ENCODE measurements around the gene DAB2. TPM values are rescaled to one million over a fixed set of nuclear protein-coding genes. Genes with fewer than 3 reads are reported as not detected.

Gene DAB2
- total RNA-seq, 1 experiment from 2014 or later, result 14.1 TPM

DNA sequence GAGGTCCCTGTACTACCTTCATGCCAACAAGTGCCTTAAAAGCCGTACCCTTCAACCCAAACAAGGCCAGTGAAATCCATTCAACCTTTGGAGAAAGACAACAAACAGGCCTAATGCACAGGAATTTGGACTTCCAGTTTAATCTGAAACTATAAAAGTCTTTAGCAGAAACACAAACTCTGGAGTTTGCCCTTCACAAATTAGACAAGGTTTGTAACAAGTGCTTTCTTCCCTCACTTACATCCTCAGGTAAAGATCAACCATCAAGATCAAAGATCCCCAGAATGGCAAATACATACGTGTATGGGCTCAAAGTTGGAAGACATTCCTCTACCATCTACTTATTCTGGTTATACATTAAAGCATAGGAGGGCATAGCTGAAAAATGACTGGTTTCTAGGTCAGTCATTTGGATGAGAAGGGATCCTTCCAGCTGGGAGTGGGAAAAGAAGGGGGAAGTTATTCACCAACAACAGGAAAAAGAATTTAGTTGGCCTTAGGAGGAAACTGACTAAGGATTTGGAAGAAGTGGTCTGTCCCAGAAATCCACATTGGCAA, 2.0 kb downstream of the DAB2 start:
- no peaks in the 10 kb centered on the region for H3K9me2 ChIP-seq (replicated peaks; ENCODE audit: low read length)
- no peak overlapping the region for H2AFZ ChIP-seq (ENCODE audit: low read length)
- H3K36me3 ChIP-seq (ENCODE audit: low read depth, low read length), result no peaks in the 10 kb centered on the region
- intact Hi-C loops (cut with micrococcal nuclease), result loop anchor here (5.0 kb wide), 1 partner anchor 89 kb away; no protein-coding TSS in a partner anchor
- no peaks in the 10 kb centered on the region for H3K9me3 ChIP-seq (ENCODE audit: low read length)
- no peaks in the 10 kb centered on the region for H4K20me1 ChIP-seq (ENCODE audit: low read length)
- no peaks in the 10 kb centered on the region for H3K27me3 ChIP-seq (ENCODE audit: low read length)
- no peak overlapping the region for H3K9ac ChIP-seq (ENCODE audit: low read length)
- H3K4me1 ChIP-seq (ENCODE audit: insufficient read depth, low read length), result peaks cover 48% of the 10 kb centered on the region
- H3K27ac ChIP-seq (ENCODE audit: low read length), result peak overlapping the region; percentile 47
- ChIA-PET CTCF (no interaction called here), POLR2A (ENCODE audit: unreplicated experiment) (interaction anchor here (0.6 kb wide), 2 partner anchors 24 to 165 kb away, joined by 3 to 4 read pairs; no protein-coding TSS in a partner anchor)
- DNase-seq, result no peak
- H3K79me2 ChIP-seq (ENCODE audit: low read length), result peaks cover 67% of the 10 kb centered on the region
- BruUV-seq (replicated peaks), result no TSS peak
- no peak for ATAC-seq
- peak overlapping the region; percentile 87; the same call in 1 of the 2 replicates for H3K4me3 ChIP-seq (ENCODE audit: low read length)
- peaks cover 4% of the 10 kb centered on the region for H3F3A ChIP-seq (ENCODE audit: low read length, unreplicated experiment)
- H3K4me2 ChIP-seq (ENCODE audit: low read length), result peak overlapping the region; percentile 85
- TF ChIP-seq EZH2 (IDR thresholded peaks at IDR 0.05; ENCODE audit: low read length, unreplicated experiment) (no peak), EZH2phosphoT487 (IDR thresholded peaks at IDR 0.05; ENCODE audit: borderline replicate concordance, low read length) (no peak)

DNA sequence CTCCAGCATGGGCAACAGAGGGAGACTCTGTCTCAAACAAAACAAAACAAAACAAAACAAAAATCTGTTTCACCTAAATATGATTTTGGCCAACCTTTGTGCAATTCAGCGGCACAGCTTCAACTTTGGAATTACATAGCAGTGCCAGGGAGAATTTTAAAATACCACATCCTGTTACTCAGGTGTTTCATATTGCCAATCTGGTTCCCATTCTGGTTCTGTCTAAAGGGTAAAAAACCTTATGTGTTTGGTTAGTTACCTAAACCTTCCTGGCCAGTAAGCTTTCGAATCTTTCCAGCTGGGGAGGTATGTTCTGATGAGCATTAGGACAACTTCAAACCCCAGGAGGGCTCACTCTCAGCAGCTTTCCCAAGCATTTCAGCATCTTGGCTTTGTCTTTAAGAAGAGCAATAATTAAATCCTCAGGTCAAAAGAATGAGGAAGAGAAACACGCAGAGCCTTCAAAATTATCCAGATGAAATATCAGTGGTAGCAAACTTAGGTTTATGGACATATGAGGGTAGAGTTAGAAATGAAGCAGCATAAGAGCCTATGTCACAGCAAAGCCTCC, 2.7 kb downstream of the DAB2 start:
- no TSS peak for BruUV-seq (replicated peaks)
- no peaks in the 10 kb centered on the region for H3K27me3 ChIP-seq (ENCODE audit: low read length)
- peak overlapping the region; percentile 26; the same call in 1 of the 2 replicates for H3K4me3 ChIP-seq (ENCODE audit: low read length)
- intact Hi-C loops (cut with micrococcal nuclease), result loop anchor here (5.0 kb wide), 1 partner anchor 90 kb away; no protein-coding TSS in a partner anchor
- ChIA-PET POLR2A (ENCODE audit: unreplicated experiment) (interaction anchor here (0.6 kb wide), 1 partner anchor 166 kb away, joined by 4 read pairs; no protein-coding TSS in a partner anchor), CTCF (no interaction called here)
- no peaks in the 10 kb centered on the region for H3K9me2 ChIP-seq (replicated peaks; ENCODE audit: low read length)
- no peaks in the 10 kb centered on the region for H4K20me1 ChIP-seq (ENCODE audit: low read length)
- H3K9ac ChIP-seq (ENCODE audit: low read length), result no peak overlapping the region
- no peaks in the 10 kb centered on the region for H3K9me3 ChIP-seq (ENCODE audit: low read length)
- H3F3A ChIP-seq (ENCODE audit: low read length, unreplicated experiment), result peaks cover 4% of the 10 kb centered on the region
- H3K27ac ChIP-seq (ENCODE audit: low read length), result peak overlapping the region; percentile 47
- ATAC-seq, result peak; percentile 14
- peak; percentile 92 for DNase-seq
- H3K36me3 ChIP-seq (ENCODE audit: low read depth, low read length), result no peaks in the 10 kb centered on the region
- TF ChIP-seq, protein P1, sequence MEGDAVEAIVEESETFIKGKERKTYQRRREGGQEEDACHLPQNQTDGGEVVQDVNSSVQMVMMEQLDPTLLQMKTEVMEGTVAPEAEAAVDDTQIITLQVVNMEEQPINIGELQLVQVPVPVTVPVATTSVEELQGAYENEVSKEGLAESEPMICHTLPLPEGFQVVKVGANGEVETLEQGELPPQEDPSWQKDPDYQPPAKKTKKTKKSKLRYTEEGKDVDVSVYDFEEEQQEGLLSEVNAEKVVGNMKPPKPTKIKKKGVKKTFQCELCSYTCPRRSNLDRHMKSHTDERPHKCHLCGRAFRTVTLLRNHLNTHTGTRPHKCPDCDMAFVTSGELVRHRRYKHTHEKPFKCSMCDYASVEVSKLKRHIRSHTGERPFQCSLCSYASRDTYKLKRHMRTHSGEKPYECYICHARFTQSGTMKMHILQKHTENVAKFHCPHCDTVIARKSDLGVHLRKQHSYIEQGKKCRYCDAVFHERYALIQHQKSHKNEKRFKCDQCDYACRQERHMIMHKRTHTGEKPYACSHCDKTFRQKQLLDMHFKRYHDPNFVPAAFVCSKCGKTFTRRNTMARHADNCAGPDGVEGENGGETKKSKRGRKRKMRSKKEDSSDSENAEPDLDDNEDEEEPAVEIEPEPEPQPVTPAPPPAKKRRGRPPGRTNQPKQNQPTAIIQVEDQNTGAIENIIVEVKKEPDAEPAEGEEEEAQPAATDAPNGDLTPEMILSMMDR (conservative IDR thresholded peaks at IDR 0.05; ENCODE audit: low read depth, low read length), result no peak
- TF ChIP-seq EZH2phosphoT487 (IDR thresholded peaks at IDR 0.05; ENCODE audit: borderline replicate concordance, low read length) (no peak), EZH2 (IDR thresholded peaks at IDR 0.05; ENCODE audit: low read length, unreplicated experiment) (no peak)
- H3K4me2 ChIP-seq (ENCODE audit: low read length), result peak overlapping the region; percentile 85
- peaks cover 67% of the 10 kb centered on the region for H3K79me2 ChIP-seq (ENCODE audit: low read length)
- peaks cover 48% of the 10 kb centered on the region for H3K4me1 ChIP-seq (ENCODE audit: insufficient read depth, low read length)
- no peak overlapping the region for H2AFZ ChIP-seq (ENCODE audit: low read length)

DNA sequence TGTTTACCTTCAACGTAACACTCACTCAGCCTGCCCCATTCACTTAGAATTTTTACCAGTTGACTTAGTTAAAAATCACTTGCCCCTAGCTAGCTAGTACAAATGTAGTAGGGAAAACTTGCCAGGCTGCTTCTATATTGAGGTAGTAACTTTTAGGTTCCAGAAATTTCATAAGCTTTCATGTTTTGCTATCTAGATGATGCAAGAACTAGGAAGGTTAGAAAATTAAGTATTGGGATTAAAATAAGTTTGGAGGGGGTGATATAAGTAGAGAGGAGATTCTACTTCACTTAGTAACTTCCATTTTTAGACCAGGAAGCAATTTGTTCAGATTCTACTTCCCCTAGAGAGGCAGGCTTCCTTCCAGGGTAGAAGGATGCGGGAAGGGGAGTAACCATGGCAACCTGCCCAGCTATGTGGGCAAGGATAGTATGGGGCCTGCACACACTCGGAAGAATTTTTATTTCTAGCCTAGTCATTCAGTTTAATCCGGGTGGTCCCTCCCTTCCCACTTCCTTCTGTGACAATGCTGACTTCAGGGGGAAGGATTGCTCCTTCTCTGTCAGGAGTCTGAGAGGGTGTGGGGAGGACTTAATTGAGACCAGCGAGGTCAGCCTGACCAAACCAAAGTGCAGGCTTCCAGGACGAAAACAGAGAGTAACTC, 4.2 kb downstream of the DAB2 start:
- no peak overlapping the region for H2AFZ ChIP-seq (ENCODE audit: low read length)
- H3K4me3 ChIP-seq (ENCODE audit: low read length), result no peak overlapping the region; the same call in 1 of the 2 replicates
- DNase-seq (peak; percentile 76), ATAC-seq (no peak)
- CTCF ChIA-PET, result no interaction called here
- H3K79me2 ChIP-seq (ENCODE audit: low read length), result peaks cover 68% of the 10 kb centered on the region
- no peaks in the 10 kb centered on the region for H3K9me2 ChIP-seq (replicated peaks; ENCODE audit: low read length)
- intact Hi-C loops (cut with micrococcal nuclease), result loop anchor here (5.0 kb wide), 1 partner anchor 92 kb away; no protein-coding TSS in a partner anchor
- peaks cover 4% of the 10 kb centered on the region for H3F3A ChIP-seq (ENCODE audit: low read length, unreplicated experiment)
- no TSS peak for BruUV-seq (replicated peaks)
- peak overlapping the region; percentile 47; the same call in 1 of the 2 replicates for H3K27ac ChIP-seq (ENCODE audit: low read length)
- no peaks in the 10 kb centered on the region for H3K27me3 ChIP-seq (ENCODE audit: low read length)
- peak overlapping the region; percentile 85 for H3K4me2 ChIP-seq (ENCODE audit: low read length)
- POLR2A ChIA-PET (ENCODE audit: unreplicated experiment), result interaction anchor here (0.5 kb wide), 1 partner anchor 913 kb away, joined by 4 read pairs; no protein-coding TSS in a partner anchor
- no peaks in the 10 kb centered on the region for H4K20me1 ChIP-seq (ENCODE audit: low read length)
- H3K36me3 ChIP-seq (ENCODE audit: low read depth, low read length), result no peaks in the 10 kb centered on the region
- H3K4me1 ChIP-seq (ENCODE audit: insufficient read depth, low read length), result peaks cover 43% of the 10 kb centered on the region
- H3K9ac ChIP-seq (ENCODE audit: low read length), result no peak overlapping the region
- no peaks in the 10 kb centered on the region for H3K9me3 ChIP-seq (ENCODE audit: low read length)
- TF ChIP-seq EZH2phosphoT487 (IDR thresholded peaks at IDR 0.05; ENCODE audit: borderline replicate concordance, low read length), result no peak
- TF ChIP-seq, protein P1 (conservative IDR thresholded peaks at IDR 0.05; ENCODE audit: low read depth, low read length), result no peak
- TF ChIP-seq EZH2 (IDR thresholded peaks at IDR 0.05; ENCODE audit: low read length, unreplicated experiment), result no peak
